Activated CD8-positive, alpha-beta T cell treated with anti-CD3 and anti-CD28 coated beads for 36 hours (primary cell): ENCODE data around the gene PARK7. TPM values are rescaled to one million over a fixed set of nuclear protein-coding genes. Genes with fewer than 3 reads are reported as not detected.

Experiments
- ATAC-seq: fragments of 200-7000 bp; cut with Tn5 transposase; one replicate; pipeline ENCODE4 v1.10.0; 2021; ENCODE audit warnings: mild to moderate bottlenecking, moderate library complexity
- CTCF ChIA-PET: fragments of 350-600 bp; sonication (Branson Sonifier 250); formaldehyde crosslinking; loops from one replicate; lab custom pipeline; 2021; ENCODE audit warnings: antibody characterized with exemption; lab: Charles Lee
- POLR2A ChIA-PET: fragments of 350-600 bp; sonication (Branson Sonifier 250); formaldehyde crosslinking; loops from one replicate; lab custom pipeline; 2021; ENCODE audit warnings: antibody characterized with exemption; lab: Charles Lee
- DNase-seq: peaks from one replicate; pipeline ENCODE4 v3.0.0-alpha.2; 2020
- H3K27ac Mint-ChIP-seq: one replicate; pipeline ENCODE4 v1.8.0; 2021; ENCODE audit warnings: mild to moderate bottlenecking, mixed read lengths
- H3K27me3 Mint-ChIP-seq: one replicate; pipeline ENCODE4 v1.8.0; 2021; ENCODE audit warnings: mixed read lengths
- H3K36me3 Mint-ChIP-seq: one replicate; pipeline ENCODE4 v1.8.0; 2021; ENCODE audit warnings: low read depth, mixed read lengths
- H3K4me1 Mint-ChIP-seq: one replicate; pipeline ENCODE4 v1.8.0; 2021; ENCODE audit warnings: low read depth, mixed read lengths
- H3K4me3 Mint-ChIP-seq: one replicate; pipeline ENCODE4 v1.8.0; 2021; ENCODE audit warnings: mild to moderate bottlenecking, moderate library complexity, mixed read lengths
- H3K9me3 Mint-ChIP-seq: one replicate; pipeline ENCODE4 v1.8.0; 2021; ENCODE audit warnings: mixed read lengths
- intact Hi-C: fragments of 100-400 bp; cut with micrococcal nuclease; formaldehyde crosslinking; loops from one replicate; pipeline ENCODE4 v1.10.0; 2022
- total RNA-seq, 2 experiments: library from RNA; stranded (reverse); gene quantifications; one replicate each; pipeline ENCODE4 v1.2.3, GENCODE V29; 2021
- TF ChIP-seq, protein P1 (sequence below): fragments of 200-600 bp; IDR thresholded peaks from one replicate; pipeline ENCODE4 v1.8.0; 2022; ENCODE audit warnings: antibody characterized with exemption, mild to moderate bottlenecking

The PARK7 gene
- total RNA-seq, 2 experiments from 2014 or later, result 539 to 552 TPM

DNA sequence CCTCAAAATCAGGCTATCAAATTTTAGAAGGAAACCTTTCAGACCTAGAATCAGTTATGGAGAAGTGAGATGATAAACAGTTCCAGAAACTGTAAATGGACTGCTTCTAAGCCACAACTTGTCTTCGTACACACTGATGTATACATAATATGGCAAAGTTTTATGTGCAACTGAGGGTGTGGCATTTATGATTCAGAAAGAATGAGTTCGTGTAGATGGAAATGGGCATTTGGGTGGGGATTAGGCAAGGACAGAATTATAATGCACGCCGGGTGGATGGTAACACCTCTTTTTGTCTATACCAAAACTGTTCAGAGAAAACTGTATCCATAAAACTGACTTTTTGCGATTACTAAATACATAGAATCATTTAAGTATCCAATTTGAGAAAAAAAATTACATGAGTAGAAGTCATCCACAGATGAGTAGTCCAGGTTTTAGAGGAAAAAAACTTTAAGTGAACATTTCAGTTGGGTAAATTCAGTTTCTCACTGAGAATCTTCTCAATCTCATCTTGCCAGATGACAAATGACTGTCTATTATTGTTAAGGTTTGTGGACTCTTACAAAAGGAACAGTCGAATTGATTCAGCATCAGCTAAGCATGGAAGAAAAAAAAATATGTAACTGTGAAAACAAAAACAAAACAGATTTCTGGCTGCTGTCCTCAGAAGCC lies 42.1 kb downstream of the PARK7 start:
- CTCF ChIA-PET, result no interaction called here
- intact Hi-C loops, result no loop called here
- Mint-ChIP-seq H3K36me3 (peaks cover 9% of the 10 kb centered on the region), H3K4me3 (no peak overlapping the region), H3K9me3 (no peaks in the 10 kb centered on the region), H3K27me3 (no peaks in the 10 kb centered on the region), H3K27ac (no peak overlapping the region), H3K4me1 (no peaks in the 10 kb centered on the region)
- DNase-seq, result no peak
- POLR2A ChIA-PET, result no interaction called here
- ATAC-seq, result no peak
- TF ChIP-seq, protein P1, sequence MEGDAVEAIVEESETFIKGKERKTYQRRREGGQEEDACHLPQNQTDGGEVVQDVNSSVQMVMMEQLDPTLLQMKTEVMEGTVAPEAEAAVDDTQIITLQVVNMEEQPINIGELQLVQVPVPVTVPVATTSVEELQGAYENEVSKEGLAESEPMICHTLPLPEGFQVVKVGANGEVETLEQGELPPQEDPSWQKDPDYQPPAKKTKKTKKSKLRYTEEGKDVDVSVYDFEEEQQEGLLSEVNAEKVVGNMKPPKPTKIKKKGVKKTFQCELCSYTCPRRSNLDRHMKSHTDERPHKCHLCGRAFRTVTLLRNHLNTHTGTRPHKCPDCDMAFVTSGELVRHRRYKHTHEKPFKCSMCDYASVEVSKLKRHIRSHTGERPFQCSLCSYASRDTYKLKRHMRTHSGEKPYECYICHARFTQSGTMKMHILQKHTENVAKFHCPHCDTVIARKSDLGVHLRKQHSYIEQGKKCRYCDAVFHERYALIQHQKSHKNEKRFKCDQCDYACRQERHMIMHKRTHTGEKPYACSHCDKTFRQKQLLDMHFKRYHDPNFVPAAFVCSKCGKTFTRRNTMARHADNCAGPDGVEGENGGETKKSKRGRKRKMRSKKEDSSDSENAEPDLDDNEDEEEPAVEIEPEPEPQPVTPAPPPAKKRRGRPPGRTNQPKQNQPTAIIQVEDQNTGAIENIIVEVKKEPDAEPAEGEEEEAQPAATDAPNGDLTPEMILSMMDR, result no peak

DNA sequence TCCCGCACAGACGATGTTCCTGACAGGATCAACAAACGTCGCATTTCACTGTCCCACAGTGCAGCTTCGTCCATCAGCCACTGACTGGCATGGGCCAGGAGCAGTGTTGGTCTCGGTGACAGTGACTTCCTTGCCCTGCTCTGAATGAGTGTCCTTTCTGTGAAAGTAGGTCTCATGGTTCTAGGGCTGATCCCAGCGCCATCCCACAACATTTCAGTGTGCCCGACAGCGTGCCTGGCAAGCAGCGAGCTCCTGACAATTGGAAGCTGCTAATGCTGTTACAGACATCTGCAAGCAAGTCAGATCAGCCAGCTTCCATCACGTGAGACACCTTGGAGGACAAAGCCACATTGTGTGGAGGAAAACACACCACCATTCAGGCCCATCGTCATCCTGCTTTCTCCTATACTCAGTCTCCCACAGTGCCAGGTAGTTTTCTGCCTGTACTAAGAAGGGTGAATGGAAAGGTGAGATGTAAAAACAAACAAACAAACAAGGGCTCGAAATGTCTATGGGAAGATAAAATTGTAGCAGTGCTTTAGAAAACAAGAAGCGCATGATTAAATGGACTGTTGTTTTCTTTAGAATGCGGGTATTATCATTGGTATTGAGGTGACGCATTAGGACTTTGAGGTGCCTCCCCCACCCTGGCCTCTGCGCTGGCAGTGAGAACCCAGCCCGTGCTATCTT lies 42.7 kb downstream of the PARK7 start:
- no peaks in the 10 kb centered on the region for H3K9me3 Mint-ChIP-seq

DNA sequence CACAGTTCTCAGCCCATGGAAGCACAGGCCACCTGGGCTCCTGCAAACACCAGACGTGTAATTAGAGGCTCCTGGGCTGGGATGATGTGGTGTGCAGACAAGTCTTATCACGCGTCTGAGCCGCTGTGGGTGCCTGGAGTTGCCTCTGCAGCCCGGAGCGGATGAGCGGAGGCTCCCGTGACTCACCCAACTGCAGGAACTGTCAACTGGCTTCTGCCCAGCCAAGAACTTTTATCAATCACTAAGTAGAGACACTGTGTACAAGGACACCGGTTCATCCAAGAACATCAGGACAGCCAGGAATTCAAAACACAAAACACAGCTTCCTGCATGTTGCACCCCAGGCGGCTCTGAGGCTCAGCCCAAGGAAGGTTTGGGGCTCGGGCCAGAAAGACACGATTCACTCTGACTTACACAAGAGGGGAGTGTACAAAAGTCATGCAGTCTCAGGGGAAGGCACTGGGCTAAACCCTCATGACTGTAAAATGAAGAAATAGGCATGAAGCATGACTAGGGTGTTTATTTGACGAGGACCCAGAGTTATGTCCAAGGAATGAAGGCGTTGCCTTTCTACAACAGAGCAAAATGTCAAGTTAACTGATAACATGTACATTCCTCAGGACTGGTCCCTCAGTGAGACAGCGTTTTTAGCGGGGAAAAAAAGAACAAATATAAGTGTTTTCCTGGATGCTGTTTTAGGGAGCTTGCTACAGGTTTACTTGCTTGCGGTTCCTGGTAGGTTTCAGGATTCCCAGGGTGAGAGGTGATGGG lies 43.5 kb downstream of the PARK7 start:
- peaks cover 6% of the 10 kb centered on the region for H3K36me3 Mint-ChIP-seq
- no peak overlapping the region for H3K27ac Mint-ChIP-seq
- ATAC-seq (no peak), DNase-seq (no peak)
- intact Hi-C loops, result no loop called here
- no peak overlapping the region for H3K4me3 Mint-ChIP-seq
- ChIA-PET POLR2A (no interaction called here), CTCF (interaction anchor here (0.6 to 1.5 kb wide), 2 partner anchors 10 to 399 kb away, joined by 3 to 8 read pairs; no protein-coding TSS in a partner anchor)
- TF ChIP-seq, protein P1, result no peak
- H3K9me3 Mint-ChIP-seq, result no peaks in the 10 kb centered on the region
- no peaks in the 10 kb centered on the region for H3K27me3 Mint-ChIP-seq
- no peaks in the 10 kb centered on the region for H3K4me1 Mint-ChIP-seq

More for the DNA sequence above, 42.7 kb downstream of the PARK7 start:
- intact Hi-C loops, result no loop called here
- Mint-ChIP-seq H3K4me1 (no peaks in the 10 kb centered on the region), H3K4me3 (no peak overlapping the region), H3K36me3 (peaks cover 9% of the 10 kb centered on the region), H3K27me3 (no peaks in the 10 kb centered on the region), H3K27ac (no peak overlapping the region)
- ChIA-PET CTCF (interaction anchor here (0.6 kb wide), 1 partner anchor 400 kb away, joined by 3 read pairs; no protein-coding TSS in a partner anchor), POLR2A (no interaction called here)
- no peak for ATAC-seq
- TF ChIP-seq, protein P1, result no peak
- DNase-seq, result no peak

DNA sequence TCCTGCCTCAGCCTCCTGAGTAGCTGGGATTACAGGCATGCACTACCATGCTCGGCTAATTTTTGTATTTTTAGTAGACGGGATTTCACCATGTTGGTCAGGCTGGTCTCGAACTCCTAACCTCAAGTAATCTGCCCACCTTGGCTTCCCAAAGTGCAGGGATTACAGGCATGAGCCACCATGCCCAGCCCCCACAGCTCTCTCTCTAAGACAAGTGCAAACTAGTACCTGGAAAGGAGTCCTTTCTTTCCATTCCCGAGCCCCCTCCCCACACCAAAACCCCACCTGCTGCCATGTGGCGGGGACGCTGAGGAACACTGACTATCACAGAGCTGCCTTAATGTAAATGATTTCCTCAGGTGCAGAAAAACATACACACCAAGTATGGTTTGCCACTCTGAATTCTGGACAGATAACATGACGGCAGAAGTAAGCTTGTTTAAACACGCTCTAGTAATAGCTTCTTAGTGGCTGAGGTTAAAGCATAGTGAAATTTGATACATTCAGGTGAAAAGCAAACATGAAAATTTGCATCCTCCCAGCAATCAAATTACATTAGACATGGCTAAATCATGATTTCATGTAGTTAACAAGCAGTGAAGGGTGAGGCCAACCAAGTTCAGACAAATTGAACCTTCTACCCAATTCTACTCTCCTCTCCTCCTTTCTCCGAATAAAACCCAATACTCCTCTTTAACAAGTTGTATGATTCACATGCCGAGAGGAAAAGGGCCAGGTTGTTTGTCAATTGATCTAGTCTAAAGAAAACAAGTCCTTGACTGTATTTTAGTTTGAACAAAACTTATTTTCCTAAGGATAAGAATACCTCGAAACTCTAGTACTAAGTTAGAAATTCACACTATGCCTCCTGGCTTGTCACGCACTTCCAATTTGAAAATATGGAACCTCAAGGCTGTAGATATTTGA lies 44.8 kb downstream of the PARK7 start:
- Mint-ChIP-seq H3K9me3 (no peaks in the 10 kb centered on the region), H3K27me3 (no peaks in the 10 kb centered on the region), H3K4me3 (no peak overlapping the region), H3K27ac (no peak overlapping the region), H3K36me3 (peaks cover 4% of the 10 kb centered on the region), H3K4me1 (no peaks in the 10 kb centered on the region)
- ChIA-PET POLR2A (no interaction called here), CTCF (interaction anchor here (1.5 kb wide), 1 partner anchor 9 kb away, joined by 8 read pairs; no protein-coding TSS in a partner anchor)
- TF ChIP-seq, protein P1, result no peak
- intact Hi-C loops, result no loop called here
- no peak for ATAC-seq
- no peak for DNase-seq
